Measurements from ENCODE around the gene ASB6. TPM values are rescaled to one million over a fixed set of nuclear protein-coding genes. Genes with fewer than 3 reads are reported as not detected.

The ASB6 gene
- total RNA-seq, 2 experiments from 2014 or later, result 13.4 to 15.0 TPM

GRCh38 chr9:129653823-129654553 is 12.0 kb upstream of the ASB6 start:
- H3K27me3 Mint-ChIP-seq, result no peaks in the 10 kb centered on the region
- CTCF ChIA-PET, result interaction anchor here (0.6 kb wide), 1 partner anchor 556 kb away, joined by 3 read pairs; no protein-coding TSS in a partner anchor
- H3K27ac Mint-ChIP-seq, result no peak overlapping the region
- no peaks in the 10 kb centered on the region for H3K36me3 Mint-ChIP-seq (ENCODE audit: low read depth)
- H3K4me1 Mint-ChIP-seq, result no peaks in the 10 kb centered on the region
- H3K4me3 Mint-ChIP-seq, result no peak overlapping the region
- no peak for ATAC-seq
- POLR2A ChIA-PET, result no interaction called here
- intact Hi-C loops (cut with DNase I, micrococcal nuclease), result no loop called here
- DNase-seq, result no peak
- H3K9me3 Mint-ChIP-seq (ENCODE audit: low read depth), result no peaks in the 10 kb centered on the region

- H3K27me3 Mint-ChIP-seq, result no peaks in the 10 kb centered on the region
- DNase-seq (no peak), ATAC-seq (no peak)
- CTCF ChIA-PET, result no interaction called here
- no peaks in the 10 kb centered on the region for H3K4me1 Mint-ChIP-seq
- H3K27ac Mint-ChIP-seq, result no peak overlapping the region
- POLR2A ChIA-PET, result no interaction called here
- H3K9me3 Mint-ChIP-seq (ENCODE audit: low read depth), result no peaks in the 10 kb centered on the region
- no peak overlapping the region for H3K4me3 Mint-ChIP-seq
- no peaks in the 10 kb centered on the region for H3K36me3 Mint-ChIP-seq (ENCODE audit: low read depth)
- intact Hi-C loops (cut with DNase I, micrococcal nuclease), result no loop called here
Observed at GRCh38 chr9:129650680-129651235, 8.8 kb upstream of the ASB6 start.

GRCh38 chr9:129649726-129650679 is 8.1 kb upstream of the ASB6 start:
- Mint-ChIP-seq H3K36me3 (ENCODE audit: low read depth) (no peaks in the 10 kb centered on the region), H3K4me1 (no peaks in the 10 kb centered on the region), H3K27ac (no peak overlapping the region), H3K27me3 (no peaks in the 10 kb centered on the region), H3K9me3 (ENCODE audit: low read depth) (no peaks in the 10 kb centered on the region), H3K4me3 (no peak overlapping the region)
- ChIA-PET POLR2A (no interaction called here), CTCF (interaction anchor here (0.5 kb wide), 1 partner anchor 361 kb away, joined by 3 read pairs; no protein-coding TSS in a partner anchor)
- no peak for DNase-seq
- intact Hi-C loops (cut with DNase I, micrococcal nuclease), result loop anchor here (10.0 kb wide), 2 partner anchors 75 to 405 kb away; partner anchors contain the start of gene GPR107 (in 1 of the 2)
- ATAC-seq, result no peak

GRCh38 chr9:129648764-129649115 is 6.8 kb upstream of the ASB6 start:
- ChIA-PET POLR2A (no interaction called here), CTCF (no interaction called here)
- Mint-ChIP-seq H3K4me3 (no peak overlapping the region), H3K4me1 (no peaks in the 10 kb centered on the region), H3K27me3 (no peaks in the 10 kb centered on the region), H3K9me3 (ENCODE audit: low read depth) (no peaks in the 10 kb centered on the region), H3K36me3 (ENCODE audit: low read depth) (no peaks in the 10 kb centered on the region), H3K27ac (no peak overlapping the region)
- no peak for ATAC-seq
- DNase-seq, result no peak
- intact Hi-C loops (cut with DNase I, micrococcal nuclease), result loop anchor here (10.0 kb wide), 2 partner anchors 76 to 406 kb away; partner anchors contain the start of gene GPR107 (in 1 of the 2)

- POLR2A ChIA-PET, result no interaction called here
- intact Hi-C loops (cut with DNase I, micrococcal nuclease), result loop anchor here (10.0 kb wide), 2 partner anchors 77 to 407 kb away; partner anchors contain the start of gene GPR107 (in 1 of the 2)
- no peaks in the 10 kb centered on the region for H3K4me1 Mint-ChIP-seq
- DNase-seq, result no peak
- CTCF ChIA-PET, result no interaction called here
- no peak for ATAC-seq
- H3K36me3 Mint-ChIP-seq (ENCODE audit: low read depth), result no peaks in the 10 kb centered on the region
- H3K9me3 Mint-ChIP-seq (ENCODE audit: low read depth), result no peaks in the 10 kb centered on the region
- no peak overlapping the region for H3K27ac Mint-ChIP-seq
- H3K4me3 Mint-ChIP-seq, result no peak overlapping the region
- H3K27me3 Mint-ChIP-seq, result no peaks in the 10 kb centered on the region
Observed at GRCh38 chr9:129648092-129648763, 6.3 kb upstream of the ASB6 start.

- ChIA-PET CTCF (no interaction called here), POLR2A (no interaction called here)
- H3K9me3 Mint-ChIP-seq (ENCODE audit: low read depth), result no peaks in the 10 kb centered on the region
- no peaks in the 10 kb centered on the region for H3K4me1 Mint-ChIP-seq
- no peak overlapping the region for H3K4me3 Mint-ChIP-seq
- no peak overlapping the region for H3K27ac Mint-ChIP-seq
- no peaks in the 10 kb centered on the region for H3K36me3 Mint-ChIP-seq (ENCODE audit: low read depth)
- intact Hi-C loops (cut with DNase I, micrococcal nuclease), result loop anchor here (10.0 kb wide), 2 partner anchors 77 to 407 kb away; partner anchors contain the start of gene GPR107 (in 1 of the 2)
- no peak for DNase-seq
- no peaks in the 10 kb centered on the region for H3K27me3 Mint-ChIP-seq
- no peak for ATAC-seq
Observed at GRCh38 chr9:129647635-129648034, 5.7 kb upstream of the ASB6 start.

- Mint-ChIP-seq H3K36me3 (ENCODE audit: low read depth) (no peaks in the 10 kb centered on the region), H3K4me1 (no peaks in the 10 kb centered on the region), H3K27me3 (no peaks in the 10 kb centered on the region), H3K27ac (peak overlapping the region; percentile 49), H3K9me3 (ENCODE audit: low read depth) (no peaks in the 10 kb centered on the region), H3K4me3 (no peak overlapping the region)
- CTCF ChIA-PET, result interaction anchor here (0.7 to 0.8 kb wide), 2 partner anchors 16 to 137 kb away, joined by 3 read pairs; no protein-coding TSS in a partner anchor
- no peak for ATAC-seq
- intact Hi-C loops (cut with DNase I, micrococcal nuclease), result loop anchor here (10.0 kb wide), 2 partner anchors 78 to 408 kb away; partner anchors contain the start of gene GPR107 (in 1 of the 2)
- POLR2A ChIA-PET, result no interaction called here
- no peak for DNase-seq
Observed at GRCh38 chr9:129646654-129647053, 4.7 kb upstream of the ASB6 start.

GRCh38 chr9:129646252-129646651 is 4.3 kb upstream of the ASB6 start:
- ChIA-PET POLR2A (no interaction called here), CTCF (no interaction called here)
- Mint-ChIP-seq H3K4me1 (peaks cover 2% of the 10 kb centered on the region), H3K36me3 (ENCODE audit: low read depth) (no peaks in the 10 kb centered on the region), H3K27me3 (no peaks in the 10 kb centered on the region), H3K9me3 (ENCODE audit: low read depth) (no peaks in the 10 kb centered on the region), H3K27ac (peak overlapping the region; percentile 49), H3K4me3 (no peak overlapping the region)
- ATAC-seq (no peak), DNase-seq (no peak)
- intact Hi-C loops (cut with DNase I, micrococcal nuclease), result loop anchor here (10.0 kb wide), 2 partner anchors 79 to 409 kb away; partner anchors contain the start of gene GPR107 (in 1 of the 2)

GRCh38 chr9:129644902-129645301 is 3.0 kb upstream of the ASB6 start:
- no peaks in the 10 kb centered on the region for H3K9me3 Mint-ChIP-seq (ENCODE audit: low read depth)
- H3K36me3 Mint-ChIP-seq (ENCODE audit: low read depth), result no peaks in the 10 kb centered on the region
- no peaks in the 10 kb centered on the region for H3K27me3 Mint-ChIP-seq
- H3K4me1 Mint-ChIP-seq, result peaks cover 13% of the 10 kb centered on the region
- DNase-seq, result no peak
- no peak overlapping the region for H3K27ac Mint-ChIP-seq
- intact Hi-C loops (cut with DNase I, micrococcal nuclease), result loop anchor here (1.0 to 10.0 kb wide), 4 partner anchors 23 to 410 kb away; partner anchors contain the start of gene GPR107 (in 1 of the 2)
- H3K4me3 Mint-ChIP-seq, result no peak overlapping the region
- no peak for ATAC-seq
- CTCF ChIA-PET, result interaction anchor here (0.5 to 3.3 kb wide), 4 partner anchors 21 to 818 kb away, joined by 3 to 21 read pairs (median 6); no protein-coding TSS in a partner anchor
- POLR2A ChIA-PET, result no interaction called here

- no peak overlapping the region for H3K4me3 Mint-ChIP-seq
- H3K27me3 Mint-ChIP-seq, result no peaks in the 10 kb centered on the region
- intact Hi-C loops (cut with DNase I, micrococcal nuclease), result loop anchor here (5.0 to 10.0 kb wide), 3 partner anchors 80 to 410 kb away; partner anchors contain the start of gene GPR107 (in 1 of the 2)
- peaks cover 14% of the 10 kb centered on the region for H3K4me1 Mint-ChIP-seq
- DNase-seq (no peak), ATAC-seq (no peak)
- no peaks in the 10 kb centered on the region for H3K36me3 Mint-ChIP-seq (ENCODE audit: low read depth)
- H3K9me3 Mint-ChIP-seq (ENCODE audit: low read depth), result no peaks in the 10 kb centered on the region
- POLR2A ChIA-PET, result no interaction called here
- CTCF ChIA-PET, result interaction anchor here (0.5 to 3.3 kb wide), 5 partner anchors 10 to 818 kb away, joined by 3 to 21 read pairs (median 3); no protein-coding TSS in a partner anchor
- no peak overlapping the region for H3K27ac Mint-ChIP-seq
Observed at GRCh38 chr9:129644365-129644764, 2.4 kb upstream of the ASB6 start.

Data from activated CD4-positive, alpha-beta T cell treated with anti-CD3 and anti-CD28 coated beads for 36 hours (primary cell).